Calu3 (cell line): ENCODE results near the gene PCDH9. TPM values are rescaled to one million over a fixed set of nuclear protein-coding genes. Genes with fewer than 3 reads are reported as not detected.

Experiments used
- BruUV-seq: library from RNA; stranded (reverse); fragments of 400-500 nt; replicated peaks from 2 replicates; lab custom pipeline; 2021; lab: Mats Ljungman, UMichigan
- CTCF ChIA-PET: fragments of 300-600 bp; sonication (Branson Sonifier 250); formaldehyde crosslinking; loops from one replicate; lab custom pipeline; 2022; ENCODE audit warnings: antibody characterized with exemption; lab: Charles Lee
- DNase-seq: peaks from one replicate; pipeline ENCODE4 v3.0.0; 2022
- H3K27ac Mint-ChIP-seq: one replicate; pipeline ENCODE4 v1.8.0; 2022; ENCODE audit warnings: mixed read lengths; ENCODE audit not compliant: unreplicated experiment
- H3K27me3 Mint-ChIP-seq: one replicate; pipeline ENCODE4 v1.8.0; 2022; ENCODE audit warnings: mixed read lengths; ENCODE audit not compliant: unreplicated experiment
- H3K36me3 Mint-ChIP-seq: one replicate; pipeline ENCODE4 v1.8.0; 2022; ENCODE audit warnings: mild to moderate bottlenecking, moderate library complexity, mixed read lengths; ENCODE audit not compliant: insufficient read depth, unreplicated experiment
- H3K4me1 Mint-ChIP-seq: one replicate; pipeline ENCODE4 v1.8.0; 2022; ENCODE audit warnings: mild to moderate bottlenecking, low read depth, mixed read lengths; ENCODE audit not compliant: unreplicated experiment
- H3K4me3 Mint-ChIP-seq: one replicate; pipeline ENCODE4 v1.8.0; 2022; ENCODE audit warnings: mild to moderate bottlenecking, low read depth, moderate library complexity, mixed read lengths; ENCODE audit not compliant: unreplicated experiment
- H3K9me3 Mint-ChIP-seq: one replicate; pipeline ENCODE4 v1.8.0; 2022; ENCODE audit warnings: low read depth, mixed read lengths; ENCODE audit not compliant: unreplicated experiment
- CTCF ChIP-seq: fragments of 200-600 bp; IDR thresholded peaks from one replicate; pipeline ENCODE4 v1.8.0; 2022; ENCODE audit warnings: antibody characterized with exemption; ENCODE audit not compliant: unreplicated experiment
- intact Hi-C: fragments of 100-400 bp; cut with micrococcal nuclease; formaldehyde crosslinking; loops from one replicate; pipeline ENCODE4 v1.10.0; 2022; ENCODE audit not compliant: unreplicated experiment
- total RNA-seq: library from RNA; stranded (reverse); gene quantifications from 2 replicates; pipeline ENCODE4 v1.2.3, GENCODE V29; 2022

PCDH9 gene
- total RNA-seq, 1 experiment from 2014 or later, result 1.3 TPM

- H3K36me3 Mint-ChIP-seq, result no peaks in the 10 kb centered on the region
- BruUV-seq, result no TSS peak
- no peak for DNase-seq
- CTCF ChIA-PET, result no interaction called here
- H3K4me1 Mint-ChIP-seq, result peaks cover 6% of the 10 kb centered on the region
- TF ChIP-seq CTCF, result no peak
- no peaks in the 10 kb centered on the region for H3K9me3 Mint-ChIP-seq
- no peaks in the 10 kb centered on the region for H3K27me3 Mint-ChIP-seq
- intact Hi-C loops, result no loop called here
- peak overlapping the region; percentile 61 for H3K27ac Mint-ChIP-seq
- H3K4me3 Mint-ChIP-seq, result peak overlapping the region; percentile 32
These were observed 570.3 kb downstream of the PCDH9 start for GRCh38 chr13:66659701-66660467.

DNA sequence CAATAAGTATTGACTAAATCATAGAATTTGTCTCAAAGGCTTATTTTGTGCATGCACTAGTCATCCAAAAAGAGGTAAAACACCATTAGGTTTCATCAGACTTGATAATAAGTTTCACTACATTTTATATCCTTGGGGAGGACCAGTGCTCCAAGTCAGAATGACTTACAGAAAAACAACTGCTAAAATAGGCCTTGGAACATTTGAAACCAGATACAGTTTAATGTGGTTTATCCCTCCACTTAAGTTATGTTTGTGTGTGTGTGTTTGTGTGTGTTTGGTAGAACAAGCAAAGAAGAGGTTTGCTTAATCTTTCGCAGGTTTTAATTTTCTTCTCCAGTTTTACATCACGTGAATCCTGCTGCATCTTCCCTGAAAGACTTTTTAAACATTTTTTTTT, 570.9 kb downstream of the PCDH9 start:
- DNase-seq, result no peak
- Mint-ChIP-seq H3K4me1 (peaks cover 6% of the 10 kb centered on the region), H3K4me3 (no peak overlapping the region), H3K27me3 (no peaks in the 10 kb centered on the region), H3K27ac (peak overlapping the region; percentile 61), H3K9me3 (no peaks in the 10 kb centered on the region), H3K36me3 (no peaks in the 10 kb centered on the region)
- CTCF ChIA-PET, result no interaction called here
- no TSS peak for BruUV-seq
- intact Hi-C loops, result no loop called here
- TF ChIP-seq CTCF, result no peak

DNA sequence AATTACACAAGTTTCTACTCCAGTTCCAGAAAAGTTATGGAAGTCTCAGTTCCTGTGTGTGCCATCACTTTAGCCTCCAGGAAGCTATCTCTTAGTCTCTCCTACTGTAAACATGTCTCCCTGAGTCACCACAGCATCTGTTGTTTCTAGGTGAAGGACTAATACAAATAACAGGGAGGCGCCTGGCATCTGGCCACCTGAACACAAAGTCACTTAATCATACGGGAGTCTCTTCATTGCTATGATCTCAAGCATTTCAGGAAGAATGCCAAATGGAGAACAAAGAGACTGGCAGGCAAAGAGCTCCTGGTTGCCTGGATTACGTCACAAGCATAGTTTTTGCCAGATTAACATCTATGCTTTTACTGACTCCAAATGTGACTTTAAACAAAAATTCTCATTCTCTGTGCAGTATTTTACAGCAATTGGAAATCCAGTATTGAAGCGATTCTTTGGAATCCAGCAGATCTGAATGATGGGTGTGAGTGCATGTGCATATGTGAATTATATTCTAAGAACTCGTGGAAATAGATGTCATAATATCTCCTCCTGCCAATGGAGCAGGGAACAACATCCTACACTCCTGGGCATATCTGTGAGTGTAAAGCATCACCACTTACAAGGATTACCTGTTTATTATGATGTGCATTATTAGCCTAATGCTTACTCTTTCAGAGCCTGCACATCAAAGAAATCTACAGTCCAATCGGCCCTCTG, 572.8 kb downstream of the PCDH9 start:
- peak; percentile 6 for DNase-seq
- BruUV-seq, result no TSS peak
- intact Hi-C loops, result no loop called here
- TF ChIP-seq CTCF, result no peak
- no peak overlapping the region for H3K27ac Mint-ChIP-seq
- H3K4me3 Mint-ChIP-seq, result no peak overlapping the region
- CTCF ChIA-PET, result no interaction called here
- no peaks in the 10 kb centered on the region for H3K36me3 Mint-ChIP-seq
- peaks cover 6% of the 10 kb centered on the region for H3K4me1 Mint-ChIP-seq
- H3K27me3 Mint-ChIP-seq, result no peaks in the 10 kb centered on the region
- H3K9me3 Mint-ChIP-seq, result no peaks in the 10 kb centered on the region

- intact Hi-C loops, result no loop called here
- CTCF ChIA-PET, result no interaction called here
- TF ChIP-seq CTCF, result no peak
- Mint-ChIP-seq H3K27ac (no peak overlapping the region), H3K36me3 (no peaks in the 10 kb centered on the region), H3K4me1 (peaks cover 6% of the 10 kb centered on the region), H3K4me3 (no peak overlapping the region), H3K27me3 (no peaks in the 10 kb centered on the region), H3K9me3 (no peaks in the 10 kb centered on the region)
- BruUV-seq, result no TSS peak
- no peak for DNase-seq
These were observed 574.2 kb downstream of the PCDH9 start for GRCh38 chr13:66655847-66656454.
